Neural cell (in vitro differentiated cells): Measurements from ENCODE around the gene SV2A. TPM values are rescaled to one million over a fixed set of nuclear protein-coding genes. Genes with fewer than 3 reads are reported as not detected.
"Not testable (repeated sequence)": the region's sequence is repeated elsewhere in the genome, so short reads cannot be mapped to it uniquely, and the experiment has no call there.

Experiments
- H2AFZ ChIP-seq: fragments of 200-600, 300-800 bp; sonication (generic), shearing (Covaris generic); 2 replicates; pipeline ENCODE4 v1.6.0; 2014; ENCODE audit warnings: low read depth, mild to moderate bottlenecking, antibody characterized with exemption, low read length, moderate library complexity
- H3F3A ChIP-seq: fragments of 200-600 bp; shearing (Covaris generic); 2 replicates; pipeline ENCODE4 v1.6.1; 2016; ENCODE audit warnings: mild to moderate bottlenecking, moderate library complexity, mixed read lengths, antibody characterized with exemption, low read length; ENCODE audit not compliant: insufficient read depth, poor library complexity, severe bottlenecking
- H3K27ac ChIP-seq: fragments of 200-600, 300-800 bp; sonication (generic), shearing (Covaris generic); 2 replicates; pipeline ENCODE4 v1.5.1; 2014; ENCODE audit warnings: mild to moderate bottlenecking, low read length, moderate library complexity
- H3K27me3 ChIP-seq: fragments of 300-800, 200-600 bp; sonication (generic), shearing (Covaris generic); 2 replicates; pipeline ENCODE4 v1.6.0; 2014; ENCODE audit warnings: mild to moderate bottlenecking, low read depth, low read length, moderate library complexity; ENCODE audit not compliant: insufficient read depth
- H3K36me3 ChIP-seq: fragments of 300-800, 200-600 bp; sonication (generic), shearing (Covaris generic); 2 replicates; pipeline ENCODE4 v1.5.1; 2014; ENCODE audit warnings: mild to moderate bottlenecking, antibody characterized with exemption, low read length, moderate library complexity; ENCODE audit not compliant: insufficient read depth
- H3K4me2 ChIP-seq: fragments of 300-800, 200-600 bp; sonication (generic), shearing (Covaris generic); 2 replicates; pipeline ENCODE4 v1.6.0; 2014; ENCODE audit warnings: mild to moderate bottlenecking, low read length
- H3K4me3 ChIP-seq: fragments of 300-800, 200-600 bp; sonication (generic), shearing (Covaris generic); 2 replicates; pipeline ENCODE4 v1.5.1; 2014; ENCODE audit warnings: mild to moderate bottlenecking, low read length, moderate library complexity
- H3K79me2 ChIP-seq: fragments of 200-600 bp; shearing (Covaris generic); replicated peaks from 2 replicates; pipeline ENCODE4 v1.6.0; 2014; ENCODE audit warnings: mild to moderate bottlenecking, low read length, moderate library complexity; ENCODE audit not compliant: insufficient read depth
- H3K9ac ChIP-seq: fragments of 300-800, 200-600 bp; sonication (generic), shearing (Covaris generic); 2 replicates; pipeline ENCODE4 v1.6.1; 2016; ENCODE audit warnings: mild to moderate bottlenecking, low read length, mixed read lengths
- H3K9me2 ChIP-seq: fragments of 200-600 bp; shearing (Covaris generic); 2 replicates; pipeline ENCODE4 v1.6.1; 2016; ENCODE audit warnings: mild to moderate bottlenecking, low read length, mixed read lengths; ENCODE audit not compliant: insufficient read depth
- H3K9me3 ChIP-seq: fragments of 200-600, 300-800 bp; sonication (generic), shearing (Covaris generic); 2 replicates; pipeline ENCODE4 v1.6.1; 2016; ENCODE audit warnings: mild to moderate bottlenecking, mixed run types, low read length, moderate library complexity, mixed read lengths
- H4K20me1 ChIP-seq: fragments of 200-600 bp; shearing (Covaris generic); 2 replicates; pipeline ENCODE4 v1.6.1; 2016; ENCODE audit warnings: mild to moderate bottlenecking, mixed run types; ENCODE audit not compliant: insufficient read depth
- CTCF ChIP-seq: fragments of 450-650 bp; IDR thresholded peaks from 2 replicates; pipeline ENCODE4 v1.5.1; 2014; ENCODE audit warnings: antibody characterized with exemption, mild to moderate bottlenecking, moderate library complexity; ENCODE audit not compliant: poor library complexity, severe bottlenecking
- EP300 ChIP-seq: fragments of 450-650 bp; conservative IDR thresholded peaks from 2 replicates; pipeline ENCODE4 v1.6.1; 2014; ENCODE audit warnings: antibody characterized with exemption, mild to moderate bottlenecking, moderate library complexity; ENCODE audit not compliant: poor library complexity, severe bottlenecking
- EZH2 ChIP-seq: fragments of 200-600, 300-800 bp; shearing (Covaris generic), sonication (generic); IDR thresholded peaks from 2 replicates; pipeline ENCODE4 v1.6.1; 2014; ENCODE audit warnings: antibody characterized with exemption, low read length, borderline replicate concordance, mild to moderate bottlenecking; ENCODE audit not compliant: insufficient read depth, poor library complexity, severe bottlenecking
- MXI1 ChIP-seq: fragments of 450-650 bp; conservative IDR thresholded peaks from 2 replicates; pipeline ENCODE4 v1.6.1; 2014; ENCODE audit warnings: antibody characterized with exemption, mild to moderate bottlenecking; ENCODE audit not compliant: poor library complexity, severe bottlenecking
- POLR2AphosphoS5 ChIP-seq: IDR thresholded peaks from 2 replicates; pipeline ENCODE4 v1.6.1; 2012
- RAD21 ChIP-seq: fragments of 450-650 bp; conservative IDR thresholded peaks from 2 replicates; pipeline ENCODE4 v1.6.1; 2014; ENCODE audit warnings: antibody characterized with exemption, mild to moderate bottlenecking, moderate library complexity
- REST ChIP-seq: IDR thresholded peaks from 2 replicates; pipeline ENCODE4 v1.6.1; 2012; ENCODE audit warnings: borderline replicate concordance
- SMC3 ChIP-seq: fragments of 450-650 bp; conservative IDR thresholded peaks from 2 replicates; pipeline ENCODE4 v1.6.1; 2014; ENCODE audit warnings: antibody characterized with exemption, mild to moderate bottlenecking, moderate library complexity; ENCODE audit not compliant: poor library complexity
- TAF1 ChIP-seq: IDR thresholded peaks from 2 replicates; pipeline ENCODE4 v1.6.1; 2012; ENCODE audit warnings: low read depth
- polyA plus RNA-seq: library from polyadenylated mRNA; depleted of rRNA; stranded (reverse); fragments of >200 nt; gene quantifications from 2 replicates; pipeline ENCODE4 v1.2.3, GENCODE V29; 2014

The SV2A gene
- polyA plus RNA-seq, 1 donor from 2014 or later, result 78.1 TPM

GRCh38 chr1:149887456-149888246 is 30.0 kb downstream of the SV2A start:
- peaks cover 9% of the 10 kb centered on the region for H3F3A ChIP-seq
- H4K20me1 ChIP-seq, result no peaks in the 10 kb centered on the region
- H2AFZ ChIP-seq, result no peak overlapping the region
- H3K36me3 ChIP-seq, result no peaks in the 10 kb centered on the region
- peak overlapping the region; percentile 74 for H3K4me2 ChIP-seq
- H3K9me3 ChIP-seq, result no peaks in the 10 kb centered on the region
- H3K79me2 ChIP-seq, result peaks cover 32% of the 10 kb centered on the region
- H3K4me3 ChIP-seq, result peak overlapping the region; percentile 82
- TF ChIP-seq RAD21 (no peak), EP300 (peak; percentile 42), CTCF (no peak), REST (peak; percentile 94), SMC3 (no peak), TAF1 (peak; percentile 95), EZH2 (no peak), MXI1 (no peak), POLR2AphosphoS5 (peak; percentile 99)
- peak overlapping the region; percentile 97 for H3K27ac ChIP-seq
- H3K9ac ChIP-seq, result peak overlapping the region; percentile 93
- H3K27me3 ChIP-seq, result no peaks in the 10 kb centered on the region
- no peaks in the 10 kb centered on the region for H3K9me2 ChIP-seq

GRCh38 chr1:149887196-149887455 is 30.5 kb downstream of the SV2A start:
- not testable (repeated sequence) for H4K20me1 ChIP-seq, H3K27me3 ChIP-seq, H2AFZ ChIP-seq, H3F3A ChIP-seq, H3K36me3 ChIP-seq, H3K9me3 ChIP-seq, H3K9me2 ChIP-seq
- Histone ChIP-seq H3K4me3 (peak overlapping the region; percentile 82), H3K27ac (peak overlapping the region; percentile 97), H3K4me2 (peak overlapping the region; percentile 74), H3K9ac (peak overlapping the region; percentile 93), H3K79me2 (peaks cover 37% of the 10 kb centered on the region)
